DOHH2 (cell line): Measurements from ENCODE around the gene SPOCK1.

Experiments used
- CTCF ChIP-seq: fragments of 200-600 bp; sonication (generic); IDR thresholded peaks from one replicate; pipeline ENCODE4 v1.5.1; 2014; ENCODE audit warnings: antibody characterized with exemption, mild to moderate bottlenecking, low read depth, low read length; ENCODE audit not compliant: poor library complexity, severe bottlenecking
- EZH2phosphoT487 ChIP-seq: fragments of 200-600 bp; sonication (generic); IDR thresholded peaks from 2 replicates; pipeline ENCODE4 v1.6.1; 2017; ENCODE audit warnings: borderline replicate concordance, mild to moderate bottlenecking, antibody characterized with exemption, low read length, moderate library complexity, mixed read lengths

GRCh38 chr5:137167187-137167586, 331.9 kb downstream of the SPOCK1 start:
- TF ChIP-seq CTCF (no peak), EZH2phosphoT487 (no peak)
